B cell (primary cell): ENCODE data around the gene SETD9. TPM values are rescaled to one million over a fixed set of nuclear protein-coding genes. Genes with fewer than 3 reads are reported as not detected.

ENCODE experiments used
- ATAC-seq: fragments of 200-7000 bp; cut with Tn5 transposase; one replicate; pipeline ENCODE4 v1.10.0; 2021; ENCODE audit warnings: low read depth, mild to moderate bottlenecking, moderate number of reproducible peaks, moderate library complexity
- CTCF ChIA-PET: fragments of 350-600 bp; sonication (Branson Sonifier 250); formaldehyde crosslinking; loops from one replicate; lab custom pipeline; 2021; ENCODE audit warnings: antibody characterized with exemption, inconsistent platforms; lab: Charles Lee
- POLR2A ChIA-PET: fragments of 350-600 bp; sonication (Branson Sonifier 250); formaldehyde crosslinking; loops from one replicate; lab custom pipeline; 2021; ENCODE audit warnings: antibody characterized with exemption; lab: Charles Lee
- DNase-seq: peaks from one replicate; pipeline ENCODE4 v3.0.0; 2013
- H2AFZ ChIP-seq: 2 replicates; pipeline ENCODE4 v1.6.1; 2012; ENCODE audit warnings: mild to moderate bottlenecking, low read depth, low read length; ENCODE audit not compliant: insufficient read depth, poor library complexity, severe bottlenecking
- H3K27ac ChIP-seq, 2 donors: 1 replicate in 1 of 2; 2 replicates in 1 of 2; pipeline ENCODE4 v1.5.1; 2012 to 2013; ENCODE audit warnings: low read length in 2 of 2, mild to moderate bottlenecking in 2 of 2, moderate library complexity in 1 of 2
- H3K27me3 ChIP-seq, 4 experiments: fragments of 200-600 bp in 1 of 4; sonication (generic) in 1 of 4; replicated peaks in 1 of 4; 1 replicate in 2 of 4; 2 replicates in 2 of 4; pipeline versions ENCODE4 v1.6.1 to v1.7.0; 2013 to 2016; ENCODE audit warnings: low read length in 3 of 4, mild to moderate bottlenecking in 2 of 4, mixed read lengths in 1 of 4, moderate library complexity in 1 of 4; ENCODE audit not compliant: insufficient read depth in 4 of 4, control insufficient read depth in 3 of 4; ENCODE audit errors: control extremely low read depth in 1 of 4
- H3K36me3 ChIP-seq, 2 experiments: replicated peaks in 1 of 2; 1 replicate in 1 of 2; 2 replicates in 1 of 2; pipeline versions ENCODE4 v1.6.1 to v1.7.1; 2013; ENCODE audit warnings: low read length in 1 of 2; ENCODE audit not compliant: insufficient read depth in 2 of 2, control insufficient read depth in 1 of 2; ENCODE audit errors: control extremely low read depth in 1 of 2, extremely low read depth in 1 of 2
- H3K4me1 ChIP-seq, 2 donors: fragments of 200-600 bp in 1 of 2; sonication (generic) in 1 of 2; 1 replicate in 1 of 2; 2 replicates in 1 of 2; pipeline versions ENCODE4 v1.5.1 to v1.6.1; 2013 to 2017; ENCODE audit warnings: low read length in 2 of 2; ENCODE audit not compliant: control insufficient read depth in 2 of 2, insufficient read depth in 2 of 2
- H3K4me2 ChIP-seq: replicated peaks from 2 replicates; pipeline ENCODE3; 2012; ENCODE audit warnings: mild to moderate bottlenecking, low read depth, low read length; ENCODE audit not compliant: poor library complexity, severe bottlenecking
- H3K4me3 ChIP-seq, 5 experiments: fragments of 200-600 bp in 1 of 5; sonication (generic) in 1 of 5; 1 replicate in 3 of 5; 2 replicates in 2 of 5; pipeline versions ENCODE4 v1.5.1 to v1.7.0; 2011 to 2016; ENCODE audit warnings: low read length in 4 of 5, mild to moderate bottlenecking in 4 of 5, low read depth in 2 of 5, control low read depth in 1 of 5, moderate library complexity in 1 of 5; ENCODE audit not compliant: insufficient read depth in 1 of 5; ENCODE audit errors: control extremely low read depth in 1 of 5, extremely low read depth in 1 of 5
- H3K79me2 ChIP-seq: fragments of 200-600 bp; sonication (generic); one replicate; pipeline ENCODE4 v1.6.0; 2016; ENCODE audit warnings: low read length; ENCODE audit not compliant: control insufficient read depth, insufficient read depth
- H3K9ac ChIP-seq: fragments of 200-600 bp; sonication (generic); 2 replicates; pipeline ENCODE4 v1.6.1; 2017; ENCODE audit warnings: mild to moderate bottlenecking, low read length, moderate library complexity
- H3K9me3 ChIP-seq, 3 donors: one replicate each; pipeline versions ENCODE4 v1.6.1 to v1.7.1; 2013; ENCODE audit warnings: low read length in 2 of 3; ENCODE audit not compliant: control insufficient read depth in 2 of 3, insufficient read depth in 1 of 3; ENCODE audit errors: control extremely low read depth in 1 of 3
- H4K20me1 ChIP-seq: 2 replicates; pipeline ENCODE4 v1.6.0; 2012; ENCODE audit warnings: mild to moderate bottlenecking, low read length; ENCODE audit not compliant: insufficient read depth, control insufficient read depth, poor library complexity, severe bottlenecking
- H3K27ac Mint-ChIP-seq: one replicate; pipeline ENCODE4 v1.8.0; 2021; ENCODE audit warnings: mixed read lengths
- H3K27me3 Mint-ChIP-seq: one replicate; pipeline ENCODE4 v1.8.0; 2021; ENCODE audit warnings: mixed read lengths
- H3K4me1 Mint-ChIP-seq: one replicate; pipeline ENCODE4 v1.8.0; 2021; ENCODE audit warnings: mixed read lengths
- H3K4me3 Mint-ChIP-seq: one replicate; pipeline ENCODE4 v1.8.0; 2021; ENCODE audit warnings: mixed read lengths
- H3K9me3 Mint-ChIP-seq: one replicate; pipeline ENCODE4 v1.8.0; 2022; ENCODE audit warnings: mixed read lengths; ENCODE audit not compliant: insufficient read depth
- CTCF ChIP-seq: fragments of 200-600 bp; IDR thresholded peaks from one replicate; pipeline ENCODE4 v1.8.0; 2022; ENCODE audit warnings: antibody characterized with exemption, mild to moderate bottlenecking
- EZH2 ChIP-seq: IDR thresholded peaks from 2 replicates; pipeline ENCODE4 v1.6.1; 2012; ENCODE audit warnings: borderline replicate concordance, low read depth, mild to moderate bottlenecking, moderate library complexity, low read length; ENCODE audit not compliant: insufficient read depth, poor library complexity, severe bottlenecking
- WGBS: methylation state at CpG from one replicate; pipeline ENCODE4 v1.1.5; 2013; ENCODE audit warnings: missing lambda C conversion rate; ENCODE audit not compliant: insufficient coverage; 5-methylcytosine and 5-hydroxymethylcytosine counted together
- intact Hi-C: fragments of 100-400 bp; cut with micrococcal nuclease; formaldehyde crosslinking; loops from one replicate; pipeline ENCODE4 v1.10.0; 2022
- polyA plus RNA-seq: library from polyadenylated mRNA; depleted of rRNA; stranded (reverse); fragments of >200 nt; gene quantifications from 2 replicates; pipeline ENCODE4 v1.2.3, GENCODE V29; 2012
- total RNA-seq, 2 donors: library from RNA; stranded (reverse); fragments of 120-200 nt in 1 of 2; gene quantifications; 1 replicate in 1 of 2; 2 replicates in 1 of 2; pipeline versions ENCODE4 v1.2.3 to v1.2.4, GENCODE V29; 2013 to 2022

SETD9 gene
- total and polyA plus RNA-seq, 2 donors (not counting 1 experiment from before 2014, with no cell fraction given), result 5.0 to 7.2 TPM

GRCh38 chr5:56922922-56923321, 13.5 kb downstream of the SETD9 start:
- Histone ChIP-seq H3K4me2 (no peak overlapping the region), H3K9ac (no peak overlapping the region), H3K9me3 (no peaks in the 10 kb centered on the region), H4K20me1 (no peaks in the 10 kb centered on the region), H3K36me3 (peaks cover 0 to 53% of the 10 kb centered on the region in 2 experiments), H3K79me2 (no peaks in the 10 kb centered on the region), H3K4me1 (no peaks in the 10 kb centered on the region), H2AFZ (no peak overlapping the region), H3K4me3 (no peak overlapping the region), H3K27ac (no peak overlapping the region), H3K27me3 (no peaks in the 10 kb centered on the region)
- DNase-seq (no peak), ATAC-seq (no peak)
- CTCF ChIA-PET, result interaction anchor here (1.0 to 1.6 kb wide), 4 partner anchors 27 to 651 kb away, joined by 3 to 5 read pairs (median 4); no protein-coding TSS in a partner anchor
- Mint-ChIP-seq H3K27me3 (no peaks in the 10 kb centered on the region), H3K9me3 (no peaks in the 10 kb centered on the region), H3K27ac (no peak overlapping the region), H3K4me1 (no peaks in the 10 kb centered on the region), H3K4me3 (no peak overlapping the region)
- intact Hi-C loops, result no loop called here
- POLR2A ChIA-PET, result no interaction called here
- WGBS, result 98% methylated on average over 4 of the region's 6 CpGs
- TF ChIP-seq CTCF (no peak), EZH2 (no peak)

GRCh38 chr5:56934325-56934724, 24.9 kb downstream of the SETD9 start:
- no peak overlapping the region for H3K4me2 ChIP-seq
- ATAC-seq (no peak), DNase-seq (no peak)
- no peaks in the 10 kb centered on the region for H3K9me3 ChIP-seq
- no peak overlapping the region for H3K4me3 ChIP-seq
- no peaks in the 10 kb centered on the region for H3K4me1 ChIP-seq
- ChIA-PET POLR2A (no interaction called here), CTCF (no interaction called here)
- 100% methylated on average over 1 of the region's 1 CpG for WGBS
- Mint-ChIP-seq H3K9me3 (no peaks in the 10 kb centered on the region), H3K4me3 (no peak overlapping the region), H3K4me1 (no peaks in the 10 kb centered on the region), H3K27me3 (no peaks in the 10 kb centered on the region), H3K27ac (no peak overlapping the region)
- peaks cover 12 to 60% of the 10 kb centered on the region in 2 experiments for H3K36me3 ChIP-seq
- H3K79me2 ChIP-seq, result no peaks in the 10 kb centered on the region
- no peak overlapping the region for H3K9ac ChIP-seq
- H3K27ac ChIP-seq, result no peak overlapping the region
- H3K27me3 ChIP-seq, result no peaks in the 10 kb centered on the region
- intact Hi-C loops, result no loop called here
- H4K20me1 ChIP-seq, result no peaks in the 10 kb centered on the region
- no peak overlapping the region for H2AFZ ChIP-seq
- TF ChIP-seq EZH2 (no peak), CTCF (no peak)
